ENCODE results near the gene PARM1.
"Not testable (repeated sequence)": the region's sequence is repeated elsewhere in the genome, so short reads cannot be mapped to it uniquely, and the experiment has no call there.

PARM1 gene

DNA sequence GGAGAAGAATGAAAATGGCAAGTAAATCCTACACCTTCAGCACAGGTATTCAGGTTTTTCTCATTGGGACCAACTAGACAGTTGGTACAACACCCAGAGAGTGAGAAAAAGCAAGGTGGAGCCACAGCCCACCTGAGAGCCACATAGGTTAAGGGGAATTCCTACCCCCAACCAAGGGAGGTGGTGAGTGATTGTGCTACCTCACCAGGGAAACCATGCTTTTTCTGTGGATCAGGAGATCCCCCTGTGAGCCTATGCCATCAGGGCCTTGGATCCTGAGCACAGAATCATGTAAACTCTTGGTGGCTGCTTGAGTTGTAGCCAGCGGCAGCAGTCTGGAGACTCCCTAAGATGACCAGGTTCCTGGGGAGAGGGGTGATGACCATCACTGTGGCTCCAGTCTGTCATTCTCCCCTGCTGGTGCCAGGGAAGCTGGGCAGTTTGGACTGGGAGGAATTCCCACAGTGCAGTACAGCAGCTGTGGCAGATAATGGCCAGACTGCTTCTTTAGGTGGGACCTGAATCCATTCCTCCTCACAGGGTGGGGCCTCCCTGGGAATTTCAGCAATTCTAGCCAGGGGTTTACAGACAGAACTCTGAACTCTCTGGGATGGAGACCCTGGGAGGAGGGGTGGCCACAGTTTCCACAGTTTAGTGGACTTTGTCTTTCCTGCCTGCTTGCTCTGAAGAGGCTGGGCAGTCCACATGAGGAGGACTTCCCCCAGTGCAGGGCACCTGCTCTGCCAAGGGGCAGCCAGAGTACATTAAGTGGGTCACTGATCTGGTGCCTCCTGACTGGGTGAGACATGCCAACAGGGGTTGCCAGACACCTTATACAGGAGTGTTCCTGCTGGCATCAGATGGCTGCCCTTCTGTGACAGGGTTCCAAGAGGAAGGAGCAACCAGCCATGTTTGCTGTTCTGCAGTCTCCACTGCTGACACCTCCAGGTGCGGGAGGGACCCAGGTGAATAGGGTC is 43.2 kb downstream of the PARM1 start:
- ATAC-seq (replicated peaks) (no peak), DNase-seq (no peak)
- Mint-ChIP-seq H3K9me3 (peaks cover 4 to 16% of the 10 kb centered on the region in 2 donors), H3K4me3 (no peak overlapping the region), H3K27me3 (no peaks in the 10 kb centered on the region), H3K27ac (no peak overlapping the region), H3K36me3 (ENCODE audit: insufficient read depth) (no peaks in the 10 kb centered on the region), H3K4me1 (ENCODE audit: low read depth in 2 of 2) (no peaks in the 10 kb centered on the region)

DNA sequence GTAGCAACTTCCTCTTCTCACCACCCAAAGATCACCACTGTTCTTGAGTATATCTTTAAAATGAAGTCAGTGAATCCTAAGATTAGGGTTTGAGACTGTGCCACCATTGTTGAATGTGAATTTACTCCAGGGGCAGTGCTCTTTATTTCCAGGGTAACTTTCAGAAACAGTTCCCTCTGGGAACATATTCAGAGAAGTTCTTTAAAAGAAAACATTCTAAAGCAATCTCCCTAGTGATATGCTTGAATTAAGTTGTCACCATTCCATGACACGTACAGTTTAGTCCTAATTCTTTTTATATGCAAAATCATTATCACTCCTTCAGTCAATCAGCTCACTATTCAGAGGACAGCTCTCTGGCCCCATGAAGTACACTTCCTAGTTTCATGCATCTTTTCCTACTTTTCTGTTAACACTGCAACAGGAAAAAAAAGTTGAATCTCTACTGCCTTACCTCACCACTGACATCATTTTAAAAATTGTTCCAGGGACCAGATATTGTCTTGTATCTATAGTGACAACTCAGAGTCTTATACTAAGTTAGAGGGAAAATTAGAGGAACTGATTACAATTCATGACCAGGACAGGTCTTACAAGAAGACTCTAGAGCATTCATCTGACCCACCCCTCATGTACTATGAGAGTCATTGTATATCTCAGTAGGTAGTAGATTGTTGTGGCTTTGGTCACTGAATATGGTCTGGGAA is 49.8 kb downstream of the PARM1 start:
- Mint-ChIP-seq H3K4me3 (no peak overlapping the region), H3K27me3 (no peaks in the 10 kb centered on the region), H3K27ac (no peak overlapping the region), H3K4me1 (ENCODE audit: low read depth in 2 of 2) (no peaks in the 10 kb centered on the region), H3K9me3 (peaks cover 3 to 8% of the 10 kb centered on the region in 2 donors), H3K36me3 (ENCODE audit: insufficient read depth) (no peaks in the 10 kb centered on the region)
- DNase-seq (no peak), ATAC-seq (replicated peaks) (no peak)

DNA sequence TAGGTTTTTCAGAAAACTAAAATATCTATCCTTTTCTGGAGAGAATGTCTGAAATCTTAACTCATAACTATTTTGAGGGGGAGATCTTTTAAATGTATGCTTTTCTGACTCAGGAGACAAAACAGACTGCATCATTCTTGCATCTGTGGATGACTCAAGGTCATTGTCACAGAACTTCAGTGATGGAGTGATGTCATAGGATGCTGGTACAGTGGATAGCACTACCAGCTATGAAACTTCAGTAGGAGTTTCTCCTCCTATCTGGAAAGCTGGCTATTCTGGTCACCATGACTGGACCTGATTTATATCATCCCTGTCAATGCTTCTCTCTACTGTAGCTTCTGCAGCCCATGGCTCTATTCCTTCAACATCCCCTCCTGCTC is 50.3 kb downstream of the PARM1 start:
- no peak overlapping the region for H3K4me3 Mint-ChIP-seq
- ATAC-seq (replicated peaks) (no peak), DNase-seq (no peak)
- no peaks in the 10 kb centered on the region for H3K36me3 Mint-ChIP-seq (ENCODE audit: insufficient read depth)
- no peaks in the 10 kb centered on the region for H3K4me1 Mint-ChIP-seq (ENCODE audit: low read depth in 2 of 2)
- peaks cover 4 to 14% of the 10 kb centered on the region in 2 donors for H3K9me3 Mint-ChIP-seq
- H3K27me3 Mint-ChIP-seq = no peaks in the 10 kb centered on the region
- H3K27ac Mint-ChIP-seq = no peak overlapping the region

GRCh38 chr4:74990276-74990875 is 57.5 kb downstream of the PARM1 start:
- no peak overlapping the region for H3K27ac Mint-ChIP-seq
- H3K4me3 Mint-ChIP-seq = no peak overlapping the region
- H3K4me1 Mint-ChIP-seq (ENCODE audit: low read depth in 2 of 2) = no peaks in the 10 kb centered on the region
- no peaks in the 10 kb centered on the region for H3K27me3 Mint-ChIP-seq
- ATAC-seq (replicated peaks) (no peak), DNase-seq (no peak)
- peaks cover 5 to 9% of the 10 kb centered on the region in 2 donors for H3K9me3 Mint-ChIP-seq
- no peaks in the 10 kb centered on the region for H3K36me3 Mint-ChIP-seq (ENCODE audit: insufficient read depth)

DNA sequence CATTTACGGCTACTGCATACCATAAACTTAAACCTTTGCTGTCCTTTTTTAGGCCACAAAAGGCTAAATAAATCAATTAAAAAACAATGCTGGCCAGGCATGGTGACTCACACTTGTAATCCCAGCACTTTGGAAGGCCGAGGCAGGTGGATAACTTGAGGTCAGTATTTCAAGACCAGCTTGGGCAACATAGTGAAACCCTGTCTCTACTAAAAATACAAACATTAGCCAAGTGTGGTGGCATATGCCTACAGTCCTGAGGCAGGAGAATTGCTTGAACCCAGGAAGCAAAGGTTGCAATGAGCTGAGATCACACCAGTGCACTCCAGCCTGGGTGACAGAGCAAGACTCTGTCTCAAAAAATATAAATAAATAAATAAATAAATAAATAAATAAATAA is 61.5 kb downstream of the PARM1 start:
- H3K9me3 Mint-ChIP-seq; H3K4me1 Mint-ChIP-seq (ENCODE audit: low read depth in 2 of 2); DNase-seq; H3K27me3 Mint-ChIP-seq; H3K4me3 Mint-ChIP-seq; H3K36me3 Mint-ChIP-seq (ENCODE audit: insufficient read depth); ATAC-seq (replicated peaks); H3K27ac Mint-ChIP-seq: not testable (repeated sequence)

GRCh38 chr4:74996996-74997395 is 64.1 kb downstream of the PARM1 start:
- ATAC-seq (replicated peaks) (no peak), DNase-seq (no peak)
- Mint-ChIP-seq H3K27me3 (no peaks in the 10 kb centered on the region), H3K4me1 (ENCODE audit: low read depth in 2 of 2) (no peaks in the 10 kb centered on the region), H3K36me3 (ENCODE audit: insufficient read depth) (no peaks in the 10 kb centered on the region), H3K27ac (no peak overlapping the region), H3K4me3 (no peak overlapping the region), H3K9me3 (peaks cover 0 to 4% of the 10 kb centered on the region in 2 donors)

- H3K27me3 Mint-ChIP-seq = no peaks in the 10 kb centered on the region
- no peak for ATAC-seq (replicated peaks)
- no peaks in the 10 kb centered on the region for H3K4me1 Mint-ChIP-seq (ENCODE audit: low read depth in 2 of 2)
- H3K36me3 Mint-ChIP-seq (ENCODE audit: insufficient read depth) = no peaks in the 10 kb centered on the region
- no peak for DNase-seq
- peaks cover 0 to 3% of the 10 kb centered on the region in 2 donors for H3K9me3 Mint-ChIP-seq
- no peak overlapping the region for H3K4me3 Mint-ChIP-seq
- no peak overlapping the region for H3K27ac Mint-ChIP-seq
Observed at GRCh38 chr4:74997948-74998729, 65.2 kb downstream of the PARM1 start.

DNA sequence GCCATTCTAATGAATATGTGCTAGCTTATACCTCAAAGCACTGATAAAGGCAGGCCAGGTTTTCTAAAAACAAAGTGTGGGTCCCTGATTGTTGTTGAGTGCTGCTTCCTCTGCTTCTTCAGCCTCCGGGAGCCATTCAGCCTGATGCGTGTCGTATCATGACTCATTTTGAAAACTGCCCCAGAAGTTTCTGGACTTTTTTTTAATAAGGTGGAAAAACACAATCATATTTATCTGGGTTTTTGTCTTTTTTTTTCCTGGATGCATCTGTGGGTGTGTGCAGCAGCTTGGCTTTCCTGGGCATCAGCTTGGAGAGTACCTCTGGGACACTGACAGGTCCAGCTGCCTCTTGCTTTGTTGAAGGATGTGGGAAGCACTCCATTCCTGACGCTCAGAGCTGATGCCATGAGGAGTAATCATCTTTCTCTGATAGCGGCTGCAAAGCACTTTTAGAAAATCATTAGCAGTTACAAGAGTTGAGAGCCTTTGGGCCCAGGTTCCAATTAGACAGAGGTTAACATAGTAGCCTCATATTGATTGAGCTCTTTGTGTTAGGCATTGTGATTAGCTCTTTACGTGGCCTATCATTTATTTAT is 66.9 kb downstream of the PARM1 start:
- Mint-ChIP-seq H3K4me1 (ENCODE audit: low read depth in 2 of 2) (no peaks in the 10 kb centered on the region), H3K27me3 (no peaks in the 10 kb centered on the region), H3K4me3 (no peak overlapping the region), H3K9me3 (peaks cover 0 to 2% of the 10 kb centered on the region in 2 donors), H3K27ac (no peak overlapping the region), H3K36me3 (ENCODE audit: insufficient read depth) (no peaks in the 10 kb centered on the region)
- ATAC-seq (replicated peaks) (no peak), DNase-seq (no peak)

DNA sequence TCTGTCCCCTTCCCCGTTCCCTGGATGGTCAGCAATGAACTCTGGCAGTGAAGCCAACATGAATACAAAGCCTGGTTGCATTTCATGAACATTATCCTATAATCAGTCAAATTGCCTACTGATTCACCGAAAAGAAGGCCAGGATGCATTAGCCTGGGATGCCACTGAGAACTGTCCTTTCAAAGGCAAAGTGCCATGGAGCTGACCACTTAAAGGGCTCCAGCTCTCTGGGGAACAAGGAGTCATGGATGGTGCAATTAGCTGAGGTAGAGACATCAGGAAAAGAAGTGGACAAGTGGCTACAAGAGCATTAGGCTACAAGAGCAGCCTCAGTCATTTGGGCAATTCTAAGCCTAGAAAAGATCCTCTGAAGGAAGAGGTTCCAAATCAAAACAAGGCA is 69.0 kb downstream of the PARM1 start:
- DNase-seq (no peak), ATAC-seq (replicated peaks) (no peak)
- H3K27ac Mint-ChIP-seq = no peak overlapping the region
- no peaks in the 10 kb centered on the region for H3K36me3 Mint-ChIP-seq (ENCODE audit: insufficient read depth)
- H3K4me1 Mint-ChIP-seq (ENCODE audit: low read depth in 2 of 2) = no peaks in the 10 kb centered on the region
- no peaks in the 10 kb centered on the region for H3K9me3 Mint-ChIP-seq
- H3K4me3 Mint-ChIP-seq = no peak overlapping the region
- H3K27me3 Mint-ChIP-seq = no peaks in the 10 kb centered on the region

- DNase-seq (no peak), ATAC-seq (replicated peaks) (no peak)
- Mint-ChIP-seq H3K36me3 (ENCODE audit: insufficient read depth) (no peaks in the 10 kb centered on the region), H3K27ac (no peak overlapping the region), H3K27me3 (no peaks in the 10 kb centered on the region), H3K4me1 (ENCODE audit: low read depth in 2 of 2) (no peaks in the 10 kb centered on the region), H3K4me3 (no peak overlapping the region), H3K9me3 (peaks cover 0 to 3% of the 10 kb centered on the region in 2 donors)
Observed at GRCh38 chr4:75002381-75002780, 69.5 kb downstream of the PARM1 start.

DNA sequence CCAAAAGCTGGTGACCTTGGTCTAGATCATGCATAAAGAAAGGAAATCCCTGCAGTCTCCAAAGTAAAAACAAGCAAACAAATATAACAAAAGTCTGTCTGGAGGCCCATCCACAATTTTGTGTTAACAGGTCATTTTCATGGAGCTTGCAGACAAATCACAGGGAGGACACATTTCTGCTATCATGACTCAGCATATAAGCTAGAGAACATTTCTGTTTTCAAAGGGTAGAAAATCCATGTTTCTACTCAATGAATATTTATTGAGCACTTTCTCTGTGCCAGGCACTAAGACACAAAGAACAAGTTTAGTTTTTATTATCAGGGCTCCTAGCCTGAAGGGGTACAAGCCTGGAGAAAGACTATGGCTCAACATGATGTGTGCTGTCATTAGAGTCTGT is 71.1 kb downstream of the PARM1 start:
- Mint-ChIP-seq H3K27me3 (no peaks in the 10 kb centered on the region), H3K27ac (no peak overlapping the region), H3K36me3 (ENCODE audit: insufficient read depth) (no peaks in the 10 kb centered on the region), H3K4me1 (ENCODE audit: low read depth in 2 of 2) (no peaks in the 10 kb centered on the region), H3K9me3 (peaks cover 2 to 10% of the 10 kb centered on the region in 2 donors), H3K4me3 (no peak overlapping the region)
- ATAC-seq (replicated peaks) (no peak), DNase-seq (no peak)

DNA sequence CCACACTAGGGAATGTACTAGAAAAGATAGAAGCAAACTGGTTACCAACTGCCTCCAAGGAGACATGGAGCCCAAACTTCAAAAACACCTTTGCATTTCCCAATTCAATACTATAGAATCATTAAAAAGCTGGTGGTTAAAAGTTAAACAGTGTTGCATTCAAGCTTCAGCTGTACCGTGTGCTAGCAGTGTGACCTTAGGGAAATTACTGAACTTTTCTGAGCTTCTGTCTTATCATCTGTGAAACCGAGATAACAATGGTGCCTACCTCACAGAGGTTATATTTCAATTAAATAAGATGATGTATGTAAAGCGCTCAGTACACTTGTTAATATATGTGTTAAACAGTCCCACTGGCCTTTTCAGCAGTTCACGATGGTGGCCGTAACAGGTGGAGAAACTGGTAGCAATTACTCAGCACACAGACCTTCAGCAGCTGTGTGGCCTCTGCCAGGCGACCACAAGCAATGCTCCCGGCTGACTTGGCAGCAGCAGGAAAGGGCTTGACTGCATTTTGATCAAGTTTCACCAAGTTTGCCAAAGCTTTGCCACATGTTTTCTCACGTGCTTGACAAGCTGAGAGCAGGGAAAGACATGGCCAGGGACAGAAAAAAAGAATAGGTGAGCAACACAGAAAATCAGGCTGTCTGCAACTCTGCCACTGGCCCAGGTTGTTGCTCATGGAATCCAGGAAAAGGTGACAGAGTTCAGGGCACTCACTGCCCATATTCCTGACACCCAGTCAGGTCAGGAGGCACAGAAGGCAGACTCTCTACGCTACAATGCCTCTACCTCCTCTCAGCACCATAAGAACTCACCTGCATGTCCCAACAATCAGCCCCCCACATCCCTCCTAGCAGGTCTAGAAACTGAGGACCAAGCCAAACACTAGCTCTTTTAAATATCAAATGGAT is 72.1 kb downstream of the PARM1 start:
- H3K27me3 Mint-ChIP-seq = no peaks in the 10 kb centered on the region
- peaks cover 2 to 10% of the 10 kb centered on the region in 2 donors for H3K9me3 Mint-ChIP-seq
- DNase-seq (no peak), ATAC-seq (replicated peaks) (no peak)
- H3K36me3 Mint-ChIP-seq (ENCODE audit: insufficient read depth) = no peaks in the 10 kb centered on the region
- H3K27ac Mint-ChIP-seq = no peak overlapping the region
- no peaks in the 10 kb centered on the region for H3K4me1 Mint-ChIP-seq (ENCODE audit: low read depth in 2 of 2)
- no peak overlapping the region for H3K4me3 Mint-ChIP-seq
